Stimulated activated naive CD8-positive, alpha-beta T cell treated with anti-CD3 and anti-CD28 coated beads, Interleukin-15, Interleukin-2, amounts not matched to agents 100 U/mL and 50 U/mL, for 24 hours (primary cell): ENCODE data around the gene DOK5.
A peak's percentile ranks its signal among the peaks of the same experiment; 100 is the strongest.

ENCODE experiments used
- ATAC-seq: fragments of 150-1000 bp; cut with Tn5 transposase; one replicate; pipeline ENCODE4 v1.10.0; 2021
- DNase-seq: peaks from one replicate; pipeline ENCODE4 v3.0.0; 2021

Gene DOK5

GRCh38 chr20:54619682-54620081, 144.3 kb downstream of the DOK5 start:
- DNase-seq (no peak), ATAC-seq (no peak)

- ATAC-seq: no peak
- DNase-seq: no peak
These were observed 145.2 kb downstream of the DOK5 start for GRCh38 chr20:54620611-54621010.

DNA sequence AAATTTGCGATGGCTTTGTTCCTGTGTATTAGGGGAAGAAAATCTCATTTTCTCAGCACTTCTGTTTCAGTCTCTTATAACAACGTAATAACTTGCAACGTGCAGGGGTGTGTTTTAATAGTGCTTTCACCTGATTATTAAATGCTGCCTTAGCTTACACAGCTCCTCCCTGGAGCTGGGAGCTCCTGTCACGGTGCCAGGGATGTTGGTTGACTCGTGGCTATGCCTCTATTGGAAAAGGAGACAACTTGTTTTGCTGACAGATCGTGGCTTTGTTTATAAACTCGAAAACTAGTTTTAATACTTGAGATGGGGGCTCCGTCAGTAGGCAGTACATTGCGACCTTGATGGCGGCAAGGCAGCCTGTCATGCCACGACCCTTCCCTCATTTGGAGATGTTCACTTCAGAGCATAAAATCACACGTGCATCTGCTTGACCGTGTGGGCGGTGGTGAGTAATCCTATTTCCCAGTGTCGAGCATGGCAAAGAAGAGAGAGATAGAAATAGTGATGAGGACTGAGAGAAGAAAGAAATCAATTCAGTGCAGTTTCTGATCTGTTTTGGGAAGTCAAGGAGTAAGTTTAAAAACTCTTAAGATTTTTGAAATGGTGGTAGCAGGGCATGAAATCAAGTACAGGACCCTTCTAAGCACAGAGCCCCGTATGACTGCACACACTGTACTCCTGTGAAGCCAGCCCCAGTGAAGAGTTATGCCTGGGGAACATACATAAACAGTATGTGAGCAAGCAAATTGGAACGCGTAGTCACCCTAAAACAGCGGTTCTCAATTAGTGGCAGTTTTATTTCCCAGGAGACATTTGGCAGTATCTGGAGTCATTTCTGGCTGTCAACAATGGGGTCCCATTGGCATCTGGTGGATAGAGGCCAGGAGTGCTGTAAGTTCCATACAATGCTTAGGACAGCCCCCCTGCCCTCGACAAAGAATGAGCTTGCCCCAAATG, 147.2 kb downstream of the DOK5 start:
- DNase-seq (no peak), ATAC-seq (no peak)

DNA sequence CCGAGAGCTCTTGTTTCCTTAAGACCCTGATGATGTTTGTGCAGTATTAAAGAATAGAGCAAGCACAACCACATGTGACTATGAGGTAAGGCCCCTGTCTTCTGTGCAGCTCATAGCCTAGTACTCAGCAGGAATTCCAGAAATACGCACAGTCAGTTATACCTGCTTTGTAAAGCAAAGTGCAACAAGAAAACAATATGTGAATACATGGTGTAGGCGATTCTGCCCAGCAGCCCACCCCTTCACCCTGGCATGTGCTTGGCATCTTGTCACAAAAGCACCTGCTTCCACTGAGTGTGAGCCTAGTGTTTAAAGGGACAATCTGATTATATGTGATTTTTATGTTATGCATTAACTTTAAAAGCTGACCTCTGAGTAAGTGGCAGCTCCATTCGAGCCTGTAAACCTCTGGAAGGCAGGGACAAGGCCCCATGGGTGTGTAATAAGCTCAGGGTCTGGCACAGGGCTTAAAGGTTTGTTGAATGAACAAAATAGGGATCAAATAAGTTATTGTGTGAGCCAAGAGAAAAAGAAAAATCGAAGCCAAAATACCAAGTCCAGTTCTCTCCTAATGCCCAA, 148.7 kb downstream of the DOK5 start:
- DNase-seq: no peak
- no peak for ATAC-seq

- ATAC-seq (no peak), DNase-seq (no peak)
These were observed 149.5 kb downstream of the DOK5 start for GRCh38 chr20:54624706-54625390.

GRCh38 chr20:54625497-54625896, 150.1 kb downstream of the DOK5 start:
- DNase-seq (no peak), ATAC-seq (no peak)

GRCh38 chr20:54626126-54626525, 150.7 kb downstream of the DOK5 start:
- DNase-seq (no peak), ATAC-seq (no peak)

DNA sequence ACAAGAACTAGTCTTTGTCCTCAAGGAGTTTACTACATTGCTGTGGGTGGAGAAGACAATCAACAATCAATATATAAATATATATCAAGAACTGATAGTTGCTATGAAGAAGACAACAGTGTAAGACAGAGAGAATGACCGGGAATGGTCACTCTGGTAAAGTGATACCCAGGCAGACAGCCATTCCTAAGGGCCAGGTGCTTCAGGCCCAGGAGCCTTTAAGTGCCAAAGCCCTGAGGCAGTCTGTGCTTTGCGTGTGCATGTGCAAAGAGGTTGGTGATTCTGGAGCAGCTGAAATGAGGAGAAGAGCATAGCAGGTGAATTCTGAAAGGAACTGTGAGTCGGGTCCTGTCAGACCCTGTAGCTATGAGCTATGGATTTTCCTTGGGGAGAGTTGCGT, 154.2 kb downstream of the DOK5 start:
- no peak for ATAC-seq
- no peak for DNase-seq

DNA sequence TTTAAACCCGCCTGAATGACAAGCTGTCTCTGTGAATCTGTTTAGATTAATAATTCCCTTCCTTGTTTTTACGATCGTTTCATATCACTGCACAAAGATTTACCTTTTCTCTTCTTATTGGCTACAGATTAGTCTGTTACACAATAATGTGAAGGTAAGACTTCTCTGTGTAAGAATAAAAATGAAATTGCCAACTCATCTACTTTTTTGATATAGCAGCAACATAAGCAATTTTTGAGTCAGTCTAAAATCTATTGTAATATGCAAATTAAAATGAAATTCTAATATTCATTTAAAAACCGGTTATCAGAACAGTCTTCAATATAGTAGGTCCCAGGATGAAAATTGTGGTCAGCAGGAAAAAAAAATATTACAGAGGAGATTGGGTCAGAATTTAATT, 155.2 kb downstream of the DOK5 start:
- DNase-seq (no peak), ATAC-seq (no peak)

- DNase-seq (no peak), ATAC-seq (no peak)
These were observed 155.7 kb downstream of the DOK5 start for GRCh38 chr20:54631059-54631458.

DNA sequence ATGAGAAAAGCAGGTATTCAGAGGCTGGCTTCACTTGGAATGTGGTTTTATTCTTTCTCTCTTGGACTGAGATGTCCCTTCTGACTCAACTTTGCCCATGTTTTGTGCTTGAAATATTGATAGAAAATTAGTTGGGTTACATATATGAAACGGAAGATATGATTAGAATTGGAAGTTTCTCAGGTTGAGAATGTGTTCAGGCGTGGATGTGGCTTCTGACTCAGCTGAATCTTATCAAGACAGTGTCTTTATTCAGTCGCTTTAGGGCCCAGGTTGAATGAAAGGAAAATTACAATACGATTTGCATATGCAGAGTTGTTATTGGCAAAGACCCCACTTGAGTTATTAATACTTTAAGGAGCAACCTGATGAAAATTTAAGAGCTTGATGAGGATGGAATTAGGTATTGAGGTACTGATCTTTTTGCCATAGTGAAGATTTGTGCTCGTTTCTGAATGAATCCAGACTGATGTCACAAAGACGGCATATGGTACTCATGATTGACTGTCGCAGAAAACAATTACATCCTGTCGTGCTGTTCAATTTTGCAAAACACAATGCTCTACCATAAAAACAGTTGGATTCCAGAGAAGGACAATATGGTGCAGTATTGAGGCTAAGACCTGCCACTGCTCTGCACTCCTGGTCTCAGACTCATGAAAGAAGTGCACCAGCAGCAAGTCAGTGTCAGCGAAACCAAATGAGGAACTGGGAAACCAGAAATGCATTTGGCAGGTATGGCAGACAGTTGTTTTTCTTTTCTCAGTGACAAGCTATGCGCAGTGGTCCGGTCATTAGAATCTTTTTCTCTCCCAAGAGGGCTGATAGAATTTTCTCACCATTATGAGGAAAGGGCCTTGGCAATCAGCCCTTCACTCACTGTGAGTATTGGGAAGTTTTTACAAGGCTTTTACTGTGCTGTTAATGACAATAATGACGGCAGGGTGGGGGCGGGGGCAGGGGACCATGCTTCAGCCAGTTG, 158.3 kb downstream of the DOK5 start:
- DNase-seq (no peak), ATAC-seq (no peak)

DNA sequence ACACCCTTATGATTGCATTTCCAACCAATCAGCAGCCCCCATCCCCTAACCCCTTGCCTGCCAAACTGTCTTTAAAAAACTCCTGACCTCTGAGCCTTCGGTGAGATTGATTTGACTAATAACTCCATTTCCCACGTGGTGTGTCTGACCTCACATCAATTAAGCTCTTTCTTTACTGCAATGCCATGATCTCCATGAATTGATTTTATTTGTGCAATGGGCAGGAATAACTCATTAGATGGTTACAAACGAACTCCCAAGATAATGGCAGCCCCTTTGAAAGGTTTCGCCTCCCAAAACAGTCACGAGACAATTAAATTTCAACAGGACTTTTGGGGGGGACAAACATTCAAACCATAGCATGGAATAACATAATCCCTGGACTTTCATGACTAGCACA, 161.2 kb downstream of the DOK5 start:
- DNase-seq (no peak), ATAC-seq (no peak)

DNA sequence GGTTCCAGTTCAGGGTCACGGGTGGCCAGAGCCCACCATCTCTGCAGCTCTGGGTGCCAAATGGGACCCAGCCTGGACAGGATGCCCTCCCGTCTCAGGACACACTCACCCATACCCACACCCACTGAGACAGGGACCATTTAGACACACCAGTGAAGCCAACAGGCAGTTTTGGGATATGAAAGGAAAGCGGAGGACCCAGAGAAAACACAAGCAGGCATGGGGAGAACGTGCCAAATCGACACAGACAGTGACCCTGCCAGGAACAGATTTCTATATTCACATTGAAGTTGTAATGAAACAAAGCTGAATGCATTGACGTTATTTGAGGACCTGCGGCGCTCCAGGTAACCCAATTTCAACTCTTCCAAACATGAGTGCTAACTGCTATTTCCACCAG, 164.5 kb downstream of the DOK5 start:
- DNase-seq: no peak
- no peak for ATAC-seq

GRCh38 chr20:54640800-54641199, 165.4 kb downstream of the DOK5 start:
- DNase-seq (no peak), ATAC-seq (no peak)

- DNase-seq (no peak), ATAC-seq (no peak)
These were observed 167.7 kb downstream of the DOK5 start for GRCh38 chr20:54642864-54643667.

- ATAC-seq (no peak), DNase-seq (no peak)
These were observed 168.4 kb downstream of the DOK5 start for GRCh38 chr20:54643761-54644160.

DNA sequence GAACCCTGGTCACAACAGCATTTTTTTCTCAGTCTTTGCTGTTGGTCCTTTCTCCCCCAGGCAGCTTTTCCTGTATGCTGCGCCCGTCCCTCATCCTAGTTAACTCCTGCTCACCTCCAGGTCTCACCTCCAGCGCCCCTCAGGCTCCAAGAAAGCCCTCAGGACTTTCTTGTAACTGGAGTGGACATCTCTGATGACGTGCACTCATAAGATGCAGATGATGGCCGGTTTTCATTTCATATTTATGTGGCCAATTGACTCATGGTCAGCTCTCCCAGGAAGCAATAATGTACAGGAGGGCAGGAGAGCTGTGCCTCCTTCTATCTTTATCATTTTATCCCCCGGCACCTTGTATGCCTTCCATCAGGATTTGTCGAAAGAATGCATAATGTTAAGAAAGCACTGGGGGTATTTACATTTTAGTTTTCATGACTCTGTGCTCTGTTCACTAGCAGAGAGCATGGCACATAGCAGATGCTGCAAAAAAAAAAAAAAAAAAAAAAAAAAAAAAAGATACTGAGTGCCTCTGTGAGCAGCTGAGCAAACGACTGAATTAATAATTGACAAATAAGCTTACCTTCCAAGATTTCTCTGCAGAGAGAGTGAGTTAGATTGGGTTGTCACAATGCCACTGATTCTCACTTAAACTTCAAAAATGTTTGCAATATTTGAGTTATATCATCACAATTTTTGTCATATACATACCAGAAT, 170.2 kb downstream of the DOK5 start:
- DNase-seq (no peak), ATAC-seq (no peak)

GRCh38 chr20:54646156-54646517, 170.7 kb downstream of the DOK5 start:
- no peak for DNase-seq
- no peak for ATAC-seq

- DNase-seq (no peak), ATAC-seq (no peak)
These were observed 173.2 kb downstream of the DOK5 start for GRCh38 chr20:54648421-54649142.

DNA sequence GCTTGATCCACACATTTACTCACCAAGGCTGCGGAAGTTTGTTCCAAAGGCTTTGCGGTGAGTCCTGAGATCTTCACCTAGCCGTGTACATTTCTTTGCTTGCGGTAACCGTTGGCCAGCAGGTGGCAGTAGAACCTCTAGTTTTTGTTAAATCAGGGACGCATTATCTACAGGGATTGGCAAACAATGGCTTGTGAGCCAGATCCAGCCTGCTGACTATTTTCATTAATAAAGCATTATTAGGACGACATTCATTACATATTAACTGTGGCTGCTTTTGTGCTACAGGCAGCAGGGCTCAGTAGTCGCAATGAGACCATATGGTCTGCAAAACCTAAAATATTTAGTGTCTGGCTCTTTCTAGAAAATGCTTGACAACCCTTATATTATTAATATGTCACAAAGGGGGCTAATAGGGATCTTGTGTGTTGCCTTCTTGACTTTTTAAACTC, 174.1 kb downstream of the DOK5 start:
- DNase-seq (peak; percentile 77), ATAC-seq (peak; percentile 40)
